Measurements from ENCODE around the gene PIAS2.
A peak's percentile ranks its signal among the peaks of the same experiment; 100 is the strongest.

The PIAS2 gene

DNA sequence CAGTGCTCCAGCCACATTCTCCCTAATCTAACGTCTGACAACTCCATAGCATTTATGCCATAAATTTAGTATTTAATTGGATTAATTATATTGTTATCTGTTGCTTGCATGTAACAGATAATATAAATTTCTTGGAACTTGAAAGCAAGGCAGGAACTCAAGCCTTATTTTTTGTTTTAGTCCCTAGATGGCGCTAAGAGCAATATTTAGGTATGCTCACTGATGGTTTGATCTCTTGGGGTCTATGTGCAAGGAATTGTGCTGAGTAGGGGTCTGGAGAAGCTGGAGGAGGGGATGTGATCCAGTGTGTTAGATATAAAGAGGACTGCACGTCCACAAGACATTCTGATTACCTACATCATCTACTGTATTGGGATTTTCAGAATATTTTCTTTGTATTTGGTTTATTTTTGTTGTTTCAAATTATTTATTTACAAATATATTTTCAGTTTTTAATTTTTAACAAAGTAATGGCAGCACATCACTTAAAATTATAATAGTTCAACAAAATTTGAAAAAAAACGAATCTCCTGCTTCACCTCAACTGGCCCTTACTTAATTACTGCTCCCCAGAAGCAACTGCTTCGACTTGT, 32.9 kb upstream of the PIAS2 start:
- in situ Hi-C loops (cut with HindIII; ENCODE audit: low pct_ligation_motif_present, low sequenced_read_pairs) = no loop called here
- no peak overlapping the region for H3K4me3 ChIP-seq (ENCODE audit: low read depth, low read length)
- TF ChIP-seq CTCF (IDR thresholded peaks at IDR 0.05; ENCODE audit: low read depth, low read length, missing control alignments) = peak; percentile 48
- no peaks in the 10 kb centered on the region for H3K36me3 ChIP-seq (replicated peaks)
- peak; percentile 3 for DNase-seq
- no peaks in the 10 kb centered on the region for H3K27me3 ChIP-seq (replicated peaks)
- H3K27ac ChIP-seq = no peak overlapping the region

GRCh38 chr18:46946656-46947282, 29.5 kb upstream of the PIAS2 start:
- H3K27me3 ChIP-seq (replicated peaks) = no peaks in the 10 kb centered on the region
- H3K27ac ChIP-seq = no peak overlapping the region
- peak; percentile 96 for DNase-seq
- no peaks in the 10 kb centered on the region for H3K36me3 ChIP-seq (replicated peaks)
- TF ChIP-seq CTCF (IDR thresholded peaks at IDR 0.05; ENCODE audit: low read depth, low read length, missing control alignments) = no peak
- in situ Hi-C loops (cut with HindIII; ENCODE audit: low pct_ligation_motif_present, low sequenced_read_pairs) = no loop called here
- peak overlapping the region; percentile 76 for H3K4me3 ChIP-seq (ENCODE audit: low read depth, low read length)

- no peak for DNase-seq
- no peak overlapping the region for H3K27ac ChIP-seq
- TF ChIP-seq CTCF (IDR thresholded peaks at IDR 0.05; ENCODE audit: low read depth, low read length, missing control alignments) = no peak
- H3K36me3 ChIP-seq (replicated peaks) = no peaks in the 10 kb centered on the region
- H3K4me3 ChIP-seq (ENCODE audit: low read depth, low read length) = no peak overlapping the region
- H3K27me3 ChIP-seq (replicated peaks) = no peaks in the 10 kb centered on the region
- in situ Hi-C loops (cut with HindIII; ENCODE audit: low pct_ligation_motif_present, low sequenced_read_pairs) = no loop called here
Observed at GRCh38 chr18:46942646-46943045, 25.3 kb upstream of the PIAS2 start.

DNA sequence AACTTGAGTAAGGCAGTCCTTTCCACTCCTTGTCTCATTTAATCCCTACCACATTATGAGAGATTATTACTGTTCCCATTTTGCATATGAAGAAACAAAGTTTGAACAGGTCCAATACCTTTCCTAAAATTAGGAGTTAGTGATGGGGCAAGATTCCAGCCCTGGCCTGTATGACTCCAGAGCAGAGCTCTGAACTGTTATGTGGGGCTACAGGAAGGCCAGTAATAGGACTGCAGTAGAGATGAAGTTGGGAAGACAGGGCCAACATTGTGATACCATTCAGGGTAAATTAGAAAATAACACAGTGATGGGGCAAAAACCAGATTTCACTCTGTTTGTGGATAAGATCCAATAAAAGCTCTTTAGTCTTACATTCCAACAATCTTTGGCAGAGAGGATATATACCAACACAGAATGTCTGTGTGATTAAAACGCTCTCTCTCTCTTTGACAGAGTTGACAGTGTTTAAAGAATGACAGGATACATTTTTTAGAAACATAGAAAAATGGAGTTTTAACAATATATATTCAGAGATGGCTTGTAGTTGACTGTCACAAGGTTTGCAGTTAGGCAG, 22.8 kb upstream of the PIAS2 start:
- no peak for TF ChIP-seq CTCF (IDR thresholded peaks at IDR 0.05; ENCODE audit: low read depth, low read length, missing control alignments)
- in situ Hi-C loops (cut with HindIII; ENCODE audit: low pct_ligation_motif_present, low sequenced_read_pairs) = no loop called here
- H3K36me3 ChIP-seq (replicated peaks) = no peaks in the 10 kb centered on the region
- H3K27me3 ChIP-seq (replicated peaks) = no peaks in the 10 kb centered on the region
- no peak overlapping the region for H3K27ac ChIP-seq
- DNase-seq = no peak
- H3K4me3 ChIP-seq (ENCODE audit: low read depth, low read length) = no peak overlapping the region

DNA sequence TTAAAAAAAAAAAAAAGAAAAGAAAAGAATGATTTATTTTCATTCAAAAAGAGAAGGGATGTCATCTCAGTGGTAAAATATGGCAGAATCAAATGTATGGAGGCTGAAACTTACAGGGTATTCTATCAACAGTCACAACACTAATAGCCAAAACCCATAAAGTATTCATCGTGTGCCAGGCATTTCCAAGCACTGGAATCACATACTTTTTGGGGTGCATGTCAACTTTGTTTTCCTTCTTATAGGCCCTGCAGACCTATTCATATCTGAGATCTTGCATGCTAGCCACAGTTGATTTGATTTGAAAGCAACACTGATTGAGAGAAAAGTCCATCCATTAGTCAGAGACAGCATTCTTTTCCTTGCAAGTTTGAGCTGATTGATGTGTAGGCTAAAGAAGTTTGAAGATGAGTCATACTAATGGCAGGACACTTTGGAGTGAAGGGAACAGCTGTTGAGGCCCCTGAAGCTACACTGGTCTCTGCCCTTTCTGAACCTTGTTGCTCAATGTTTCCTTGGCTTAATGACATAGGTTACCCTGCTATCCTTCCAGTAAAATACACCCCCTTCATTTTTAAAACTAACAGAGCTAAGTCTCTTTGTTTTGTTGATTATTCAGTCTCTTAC, 22.1 kb upstream of the PIAS2 start:
- DNase-seq = peak; percentile 24
- Histone ChIP-seq H3K36me3 (replicated peaks) (no peaks in the 10 kb centered on the region), H3K27ac (no peak overlapping the region), H3K4me3 (ENCODE audit: low read depth, low read length) (no peak overlapping the region), H3K27me3 (replicated peaks) (no peaks in the 10 kb centered on the region)
- TF ChIP-seq CTCF (IDR thresholded peaks at IDR 0.05; ENCODE audit: low read depth, low read length, missing control alignments) = no peak
- in situ Hi-C loops (cut with HindIII; ENCODE audit: low pct_ligation_motif_present, low sequenced_read_pairs) = no loop called here
